Activated CD8-positive, alpha-beta memory T cell treated with anti-CD3 and anti-CD28 coated beads, Interleukin-2, amount 50 U/mL, for 48 hours (primary cell): Measurements from ENCODE around the gene ABCC4.

Experiments
- DNase-seq: peaks from one replicate; pipeline ENCODE4 v3.0.0-alpha.2; 2020

ABCC4 gene

DNA sequence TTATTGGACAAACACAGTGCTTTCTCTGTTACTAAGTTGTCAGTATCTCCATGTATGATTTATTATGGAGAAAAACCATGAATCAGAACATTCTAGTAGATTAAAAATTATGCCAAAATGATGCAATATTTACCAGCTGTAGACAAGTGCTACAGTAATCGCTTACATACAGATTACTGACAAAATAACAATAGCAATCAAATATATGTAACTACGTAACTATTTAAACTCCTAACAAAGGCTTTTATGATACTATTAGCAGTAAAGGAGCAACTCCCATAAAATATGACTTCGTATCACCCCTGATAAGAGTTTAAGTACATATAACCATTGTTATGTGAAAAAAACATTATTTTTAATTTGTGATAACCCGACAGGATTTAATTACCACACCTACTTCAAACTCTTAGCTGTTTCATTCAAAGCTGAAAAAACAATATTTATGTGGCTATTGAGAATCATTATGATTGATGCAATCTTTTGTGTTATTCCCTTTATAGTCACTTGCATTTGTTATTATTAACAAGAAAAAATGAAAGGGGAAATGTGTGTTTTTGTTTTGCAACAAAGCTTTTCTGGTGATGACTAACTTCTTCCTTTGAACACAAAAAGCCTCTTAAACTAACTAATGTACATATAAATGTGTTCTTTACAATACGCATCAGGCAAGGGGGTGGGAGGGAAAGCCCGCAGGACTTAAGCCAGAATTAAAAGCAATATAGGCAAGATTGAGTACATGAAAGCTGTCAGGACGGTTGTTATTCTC is 147.4 kb downstream of the ABCC4 start:
- no peak for DNase-seq

DNA sequence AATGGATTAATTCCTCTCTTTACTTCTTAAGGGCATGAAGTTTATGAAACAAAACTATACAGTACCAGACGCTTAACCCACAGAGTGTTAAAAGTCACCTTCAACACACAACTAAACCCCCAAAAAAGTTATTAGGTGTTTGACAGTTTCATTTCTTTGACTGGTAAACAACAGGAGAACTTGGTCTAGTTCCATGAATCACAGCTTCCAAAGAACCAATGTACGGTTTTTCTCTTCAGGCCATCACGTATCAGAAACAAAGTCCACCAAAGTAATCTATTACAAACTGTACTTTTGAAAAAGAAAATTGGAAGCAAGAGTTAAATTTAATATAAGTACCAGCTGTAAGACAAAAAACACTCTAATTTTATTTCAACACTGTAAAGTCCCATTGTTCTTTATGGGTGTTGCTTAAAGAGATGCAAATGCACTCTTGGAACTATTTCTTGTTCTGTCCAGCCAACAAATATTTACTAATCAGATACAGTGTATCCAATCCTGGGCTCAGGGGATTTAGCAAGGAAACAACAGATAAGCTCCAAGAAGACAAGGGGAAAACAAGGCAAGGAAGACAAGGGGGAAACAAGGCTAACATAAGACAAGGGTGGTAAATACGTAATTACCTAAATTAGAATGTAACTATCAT is 149.2 kb downstream of the ABCC4 start:
- no peak for DNase-seq

DNA sequence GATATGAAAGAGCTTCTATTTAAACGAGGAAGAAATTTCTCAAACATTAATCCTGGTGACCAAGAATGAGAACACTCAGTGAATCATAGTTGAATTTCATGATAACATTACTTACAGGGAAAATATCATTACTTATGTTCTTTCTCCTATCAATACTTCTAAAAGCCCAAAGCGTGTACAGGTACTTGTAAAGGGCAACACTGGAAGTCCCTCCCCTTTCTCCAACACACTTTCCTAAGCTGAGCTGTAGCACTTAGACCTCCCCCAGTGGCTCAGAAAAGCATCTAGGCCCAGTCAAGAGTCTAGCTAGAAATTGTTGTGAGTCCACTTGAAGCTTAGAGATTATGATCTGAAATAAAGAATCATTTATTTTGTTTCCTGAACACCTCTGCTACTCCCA is 150.7 kb downstream of the ABCC4 start:
- DNase-seq: no peak

DNA sequence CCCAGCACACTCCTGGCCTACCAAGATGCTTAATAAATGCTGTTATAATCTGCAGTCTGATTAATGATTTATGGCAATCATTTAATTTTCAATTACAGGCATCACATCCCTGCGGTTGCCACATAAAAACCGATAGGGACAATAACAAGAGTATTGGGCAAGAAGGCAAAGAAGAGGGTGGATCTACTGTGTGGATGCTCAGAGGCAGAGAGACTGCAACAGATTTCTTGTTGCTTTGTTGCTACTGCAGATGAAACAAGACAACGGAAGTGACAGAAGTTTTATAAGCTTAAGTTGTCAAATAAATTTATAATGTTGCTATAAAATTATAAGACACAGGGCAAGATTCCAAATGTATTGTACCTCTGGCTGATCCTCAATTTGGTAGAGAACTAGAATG is 154.8 kb downstream of the ABCC4 start:
- DNase-seq: no peak

DNA sequence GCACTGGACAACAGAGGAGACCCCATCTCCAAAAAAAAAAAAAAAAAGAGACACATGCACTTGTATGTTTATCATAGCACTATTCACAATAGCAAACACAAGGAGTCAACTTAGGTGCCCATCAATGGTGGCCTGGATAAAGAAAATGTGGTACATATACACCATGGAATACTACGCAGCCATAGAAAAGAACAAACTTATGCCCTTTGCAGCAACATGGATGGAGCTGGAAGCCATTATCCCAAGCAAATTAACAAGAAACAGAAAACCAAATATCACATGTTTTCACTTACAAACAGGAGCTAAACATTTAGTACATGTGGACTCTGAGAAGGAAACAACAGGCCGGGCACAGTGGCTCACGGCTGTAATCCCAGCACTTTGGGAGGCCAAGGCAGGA is 155.7 kb downstream of the ABCC4 start:
- DNase-seq: no peak

DNA sequence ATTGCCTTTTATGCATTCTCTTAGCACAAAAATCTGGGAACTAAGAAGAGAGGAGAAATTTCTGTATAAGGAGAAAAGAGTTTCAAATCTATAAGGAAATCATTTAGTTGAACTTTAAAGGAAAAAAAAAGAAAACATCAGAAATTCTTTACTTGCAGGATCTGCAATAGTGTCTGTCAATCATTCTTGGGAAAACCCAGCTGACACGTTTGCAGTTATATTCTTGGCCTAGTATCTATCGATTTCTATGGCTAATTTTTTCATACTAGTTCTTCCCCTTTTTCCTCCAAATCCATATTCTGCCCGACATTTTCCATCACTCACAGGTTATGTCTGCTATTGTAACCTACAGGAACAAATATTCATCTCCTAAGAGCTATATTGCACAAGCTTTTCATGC is 160.7 kb downstream of the ABCC4 start:
- DNase-seq: no peak

DNA sequence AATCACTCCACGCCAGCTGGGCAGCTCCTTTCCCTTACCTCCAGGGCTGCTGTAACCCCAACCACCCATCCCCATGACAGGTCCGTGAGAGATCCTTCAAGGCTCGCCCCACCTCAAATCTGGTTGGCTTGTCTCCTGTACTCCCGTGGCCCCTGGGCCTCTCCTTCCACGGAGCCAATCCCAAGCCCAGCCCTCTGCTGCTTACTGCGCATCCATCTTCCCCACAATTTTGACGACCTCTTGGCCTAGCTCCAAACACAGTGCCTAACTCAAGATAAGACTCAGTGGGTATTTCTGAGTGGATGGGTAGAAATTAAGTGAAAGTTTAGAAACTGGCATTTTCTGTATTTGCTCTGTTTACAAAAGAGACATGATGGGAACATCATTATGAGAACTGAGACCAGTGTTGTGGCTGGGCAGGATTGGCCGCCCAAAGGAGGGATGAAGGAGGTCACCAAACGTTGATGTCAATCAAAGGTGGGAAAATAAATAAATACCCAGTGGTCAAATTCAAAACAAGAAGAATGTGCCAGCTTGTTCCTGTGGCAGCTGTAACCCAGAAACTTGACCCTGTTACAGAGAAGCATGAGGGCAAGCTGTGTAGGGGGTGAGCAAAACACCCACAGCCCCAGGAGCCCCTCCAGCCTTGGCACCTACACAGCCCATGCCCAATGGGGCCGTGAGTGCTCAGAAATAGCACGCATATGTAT is 162.2 kb downstream of the ABCC4 start:
- DNase-seq: no peak

DNA sequence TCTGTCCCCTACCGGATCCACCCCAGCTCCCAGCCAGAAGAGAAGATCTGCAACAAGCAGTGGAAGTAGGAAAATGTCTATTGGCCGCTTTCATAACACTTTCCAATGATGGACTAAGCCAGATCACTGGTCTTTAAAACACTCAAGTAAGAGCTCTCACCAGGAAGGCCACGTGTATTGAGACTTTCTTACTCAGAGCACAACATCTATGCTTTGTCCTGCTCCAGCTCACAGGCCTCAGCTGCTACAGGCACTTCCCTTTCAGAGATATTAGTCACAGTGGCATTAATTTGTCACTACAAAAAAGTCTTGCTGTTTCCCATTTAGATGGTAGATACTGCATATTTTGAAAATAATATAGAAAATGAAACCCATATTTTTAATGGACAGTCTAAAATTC is 164.2 kb downstream of the ABCC4 start:
- no peak for DNase-seq

DNA sequence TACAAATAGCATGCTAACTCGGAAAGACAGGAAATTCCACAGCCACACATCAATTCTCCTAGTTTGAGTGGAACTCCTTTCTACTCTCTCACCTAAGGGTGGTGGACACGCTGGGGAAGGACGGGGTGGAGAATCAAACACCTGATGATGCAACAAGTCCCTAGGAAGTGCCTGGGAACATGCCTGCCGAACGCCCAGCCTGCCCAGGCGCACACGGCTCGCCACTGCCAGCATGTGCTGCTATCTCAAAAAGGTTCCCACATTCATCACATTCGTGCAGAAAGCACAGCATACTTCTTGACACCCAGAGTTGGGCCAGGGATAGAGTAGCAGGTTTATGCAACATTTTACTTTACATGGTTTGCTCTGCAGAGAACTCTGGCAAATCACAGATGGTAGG is 164.6 kb downstream of the ABCC4 start:
- no peak for DNase-seq

DNA sequence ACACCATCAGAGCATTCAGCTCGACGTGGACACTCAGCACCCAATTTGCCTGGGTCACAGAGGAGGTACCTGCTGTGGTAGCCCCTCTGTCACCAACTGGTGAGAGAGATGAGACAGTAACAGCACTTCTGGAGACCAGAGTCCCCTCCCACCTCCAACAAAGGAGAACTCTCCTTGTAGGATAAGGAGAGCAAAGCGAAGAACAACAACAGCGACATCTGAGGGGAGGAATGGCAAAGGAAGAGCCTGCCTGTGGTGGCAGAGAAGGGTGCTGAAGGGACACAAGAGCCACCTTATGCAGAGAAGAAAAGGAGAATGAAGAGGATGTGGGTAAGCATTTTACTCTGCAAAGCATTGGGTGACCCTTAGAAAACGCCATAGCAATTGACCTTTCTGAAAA is 167.8 kb downstream of the ABCC4 start:
- no peak for DNase-seq

DNA sequence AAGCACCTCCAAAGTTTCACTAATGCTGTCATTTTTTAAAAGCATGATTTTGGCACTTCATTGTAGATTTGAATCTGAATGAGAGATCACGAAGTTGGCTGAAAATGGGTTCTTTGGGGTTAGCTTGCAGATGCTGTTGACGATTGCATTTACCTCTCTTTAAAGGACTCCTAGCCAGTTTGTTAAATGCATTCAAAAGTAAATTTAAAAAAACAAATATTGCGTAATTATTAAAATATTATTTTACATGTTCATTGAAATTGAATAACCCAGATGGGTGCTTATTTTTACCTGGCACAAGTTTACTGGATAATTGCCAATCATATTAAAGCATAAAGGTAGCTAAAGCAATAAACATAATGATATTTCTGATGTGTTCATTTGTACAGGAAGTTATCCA is 172.2 kb downstream of the ABCC4 start:
- no peak for DNase-seq

DNA sequence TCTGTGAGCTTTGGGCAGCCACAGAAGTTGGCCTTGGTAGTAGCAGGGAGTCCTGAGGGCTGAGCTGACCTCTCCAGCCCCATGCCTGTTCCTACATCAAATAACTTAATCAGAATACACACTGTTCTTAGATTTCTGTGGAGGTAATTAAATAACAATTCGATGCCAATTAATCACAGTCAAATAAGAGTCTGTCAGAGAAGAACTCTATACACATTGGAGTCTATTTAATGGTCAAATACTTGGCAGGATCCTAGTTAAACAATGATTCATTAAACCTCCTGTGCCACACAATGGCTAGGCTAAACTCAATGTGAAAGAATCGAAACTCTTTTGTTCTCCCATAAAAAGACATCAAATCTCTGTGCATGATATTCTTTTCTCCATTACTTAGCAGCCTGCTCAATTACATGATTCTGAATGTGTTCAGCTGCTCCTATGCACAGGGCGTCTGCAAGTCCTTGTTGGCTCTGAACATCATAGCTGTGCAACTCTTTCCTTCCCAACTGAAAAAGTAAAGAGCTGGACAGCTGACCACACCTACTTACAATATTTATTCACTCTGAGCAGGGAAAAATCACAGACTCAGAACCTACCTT is 173.1 kb downstream of the ABCC4 start:
- DNase-seq: no peak

DNA sequence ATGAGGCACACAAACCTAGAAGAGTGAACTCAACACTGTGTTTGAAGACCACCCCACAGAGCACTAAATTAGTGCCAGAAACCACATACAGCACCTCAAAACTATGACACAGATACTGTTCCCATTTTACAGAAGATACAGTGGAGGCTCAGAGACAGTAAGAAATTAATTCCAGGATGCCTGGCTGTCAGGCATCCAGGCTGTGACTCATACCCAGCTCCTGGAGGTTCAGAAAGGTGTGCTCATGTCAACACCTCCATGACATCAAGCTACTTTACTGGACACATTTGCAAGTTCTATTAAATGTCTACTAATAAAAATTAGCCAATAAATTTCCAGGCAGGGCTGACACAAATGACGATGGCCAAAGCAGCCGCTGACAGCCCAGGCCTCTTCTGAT is 176.3 kb downstream of the ABCC4 start:
- DNase-seq: no peak

DNA sequence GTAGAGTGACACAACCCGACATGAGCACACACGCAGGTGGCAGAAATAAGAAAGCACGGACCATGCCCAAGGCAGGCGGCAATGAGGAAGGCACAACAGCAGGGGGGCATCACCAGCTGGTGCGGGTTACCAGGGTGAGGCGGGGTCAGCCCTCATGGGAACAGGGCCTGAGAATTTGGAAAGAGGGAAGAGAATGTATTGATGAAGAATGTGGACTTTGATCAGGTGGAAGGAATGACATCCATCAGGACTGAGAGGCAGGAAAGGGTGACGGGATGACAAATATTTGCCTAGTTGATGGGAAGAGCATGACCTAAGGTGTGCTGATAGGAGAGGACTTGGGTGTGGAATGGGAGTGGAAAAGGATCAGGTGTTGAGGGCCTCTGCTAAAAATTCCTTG is 177.5 kb downstream of the ABCC4 start:
- DNase-seq: no peak

DNA sequence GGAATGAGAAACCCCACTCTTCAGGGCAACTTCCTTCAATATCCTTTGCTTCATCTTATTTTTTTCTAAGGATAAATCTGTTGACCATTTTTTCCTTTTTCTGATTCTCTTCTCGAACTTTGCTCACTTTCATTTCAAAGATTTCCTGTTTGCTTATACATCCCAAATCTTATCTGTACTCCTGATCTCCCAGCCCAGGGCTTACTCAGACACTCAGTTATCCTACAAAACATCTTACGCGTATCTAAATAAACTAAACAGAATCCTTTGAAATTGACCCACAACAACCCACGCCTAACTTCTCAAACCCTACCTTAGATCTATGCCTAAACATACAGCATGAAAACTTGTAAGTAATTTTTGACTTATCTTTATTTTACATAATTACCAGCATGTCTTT is 179.2 kb downstream of the ABCC4 start:
- DNase-seq: no peak

DNA sequence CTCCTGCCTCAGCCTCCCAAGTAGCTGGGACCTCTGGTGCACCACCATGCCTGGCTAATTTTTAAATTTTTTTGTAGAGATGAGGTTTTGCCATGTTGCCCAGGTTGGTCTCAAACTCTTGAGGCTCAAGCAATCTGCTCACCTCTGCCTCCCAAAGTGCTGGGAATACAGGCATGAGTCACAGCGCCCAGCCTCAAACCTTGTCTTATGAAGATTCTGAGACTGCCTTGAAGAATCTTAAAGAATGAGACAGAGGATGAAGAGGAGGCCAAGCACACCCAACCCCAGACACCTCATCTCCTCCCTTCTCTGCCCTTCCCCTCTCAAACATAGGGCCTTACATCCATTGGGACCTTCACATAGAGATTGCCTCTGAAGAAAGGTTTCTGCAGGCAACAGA is 179.7 kb downstream of the ABCC4 start:
- DNase-seq: no peak

DNA sequence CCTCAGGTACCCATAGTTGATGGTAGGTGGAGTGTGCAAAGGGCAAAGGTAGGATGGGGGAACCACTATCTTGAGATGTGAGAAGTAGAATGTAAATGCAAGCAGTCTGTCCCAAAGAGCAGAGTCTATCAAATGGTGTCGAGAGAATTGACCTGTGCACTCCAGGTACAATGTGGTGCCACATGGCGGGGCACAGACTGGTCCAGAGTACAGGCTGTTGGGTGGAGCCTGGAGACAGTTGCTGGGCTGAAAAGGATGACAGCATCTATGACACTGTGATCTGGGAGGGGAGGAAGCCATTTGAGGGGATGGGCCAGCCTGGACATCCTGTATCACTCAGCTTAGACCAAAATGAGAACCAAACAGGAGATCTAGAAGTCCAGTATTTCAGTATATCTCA is 180.6 kb downstream of the ABCC4 start:
- DNase-seq: no peak

DNA sequence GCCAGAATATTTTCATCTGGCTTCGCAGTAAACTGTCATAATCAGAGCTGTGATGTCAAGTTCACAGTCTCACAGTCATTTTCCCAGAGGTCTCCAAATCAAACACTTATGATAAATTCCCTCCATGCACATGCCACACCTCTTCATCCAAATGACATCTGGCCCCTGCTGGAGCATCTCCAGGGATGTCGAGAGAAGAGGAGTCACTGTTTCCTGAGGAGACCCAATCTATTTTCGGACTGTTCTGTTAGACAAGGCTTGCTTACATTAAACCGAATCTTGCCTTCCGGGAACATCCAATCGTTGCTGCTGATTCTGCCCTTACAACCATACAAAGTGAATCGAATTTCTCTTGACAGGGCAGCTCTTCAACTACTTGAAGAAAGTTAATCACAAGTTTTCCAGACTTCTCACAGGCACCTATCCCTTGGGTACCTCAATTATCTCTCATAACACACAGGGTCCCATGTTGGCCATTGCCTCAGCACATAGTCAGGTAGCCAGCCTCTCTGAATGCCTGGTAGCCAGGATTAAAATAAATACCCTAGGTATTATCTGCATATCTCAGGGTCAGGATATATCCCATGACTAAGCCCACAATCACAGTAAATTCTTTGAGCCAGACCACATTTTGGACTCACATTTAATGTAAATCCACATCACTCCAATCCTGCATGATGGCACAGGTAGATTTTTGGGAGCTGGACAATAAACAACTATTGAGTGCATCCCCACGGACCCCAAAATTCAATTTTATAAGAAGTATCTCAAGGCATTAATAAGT is 182.5 kb downstream of the ABCC4 start:
- no peak for DNase-seq

DNA sequence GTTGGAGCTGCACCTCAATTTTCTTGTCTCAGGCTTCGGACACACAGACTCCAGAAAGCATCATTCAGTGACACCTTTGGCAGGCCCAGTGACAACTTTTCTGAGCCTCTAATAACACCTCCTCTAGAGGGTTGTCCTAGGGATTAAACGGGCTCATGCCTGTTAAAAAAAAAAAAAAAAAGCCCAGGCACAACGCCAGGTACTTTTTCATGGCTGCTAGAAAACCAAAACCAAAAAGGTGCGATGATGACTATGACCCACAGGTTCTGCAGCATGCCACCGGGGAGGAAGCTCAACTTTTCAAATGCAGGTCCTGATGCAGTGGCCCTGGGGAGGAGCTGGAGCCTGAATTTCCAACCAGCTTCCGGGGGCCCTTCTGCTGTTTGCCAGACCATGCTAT is 184.2 kb downstream of the ABCC4 start:
- no peak for DNase-seq

DNA sequence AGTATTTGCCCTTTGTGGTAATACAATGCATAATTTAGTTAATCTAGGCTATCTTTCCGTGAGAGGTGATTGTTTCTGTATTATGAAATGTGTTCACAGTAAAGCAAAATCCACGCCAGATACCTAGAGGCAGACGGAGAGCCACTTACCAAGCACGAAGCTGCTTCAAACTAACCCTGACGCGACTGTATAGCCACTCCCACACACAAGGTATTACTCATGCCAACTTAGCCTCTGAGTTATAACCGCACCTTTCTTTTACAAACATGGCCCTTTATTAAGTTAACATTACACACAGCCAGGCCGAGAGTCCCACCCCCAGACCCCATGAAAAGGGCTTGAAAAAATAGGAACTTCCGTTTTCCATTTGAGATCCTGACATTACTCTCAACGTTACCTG is 185.7 kb downstream of the ABCC4 start:
- DNase-seq: no peak

DNA sequence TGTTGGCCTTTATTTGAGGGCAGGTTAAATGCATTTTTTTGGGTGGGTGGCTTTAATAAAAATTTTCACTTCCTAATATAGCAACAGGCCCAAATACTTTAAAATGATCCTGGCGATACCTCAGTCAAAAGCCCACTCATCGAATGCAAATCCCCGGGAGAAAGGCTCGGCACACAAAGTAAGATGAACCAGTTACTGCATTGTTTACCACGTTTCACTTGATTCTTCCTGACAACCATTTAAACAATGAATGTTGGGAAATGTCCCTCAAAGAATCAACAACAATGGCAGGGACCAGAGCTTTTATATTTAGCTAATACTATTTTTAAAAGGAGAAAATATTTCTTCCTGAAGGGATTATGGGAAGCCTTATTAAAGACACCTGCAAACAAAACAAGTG is 187.7 kb downstream of the ABCC4 start:
- no peak for DNase-seq

DNA sequence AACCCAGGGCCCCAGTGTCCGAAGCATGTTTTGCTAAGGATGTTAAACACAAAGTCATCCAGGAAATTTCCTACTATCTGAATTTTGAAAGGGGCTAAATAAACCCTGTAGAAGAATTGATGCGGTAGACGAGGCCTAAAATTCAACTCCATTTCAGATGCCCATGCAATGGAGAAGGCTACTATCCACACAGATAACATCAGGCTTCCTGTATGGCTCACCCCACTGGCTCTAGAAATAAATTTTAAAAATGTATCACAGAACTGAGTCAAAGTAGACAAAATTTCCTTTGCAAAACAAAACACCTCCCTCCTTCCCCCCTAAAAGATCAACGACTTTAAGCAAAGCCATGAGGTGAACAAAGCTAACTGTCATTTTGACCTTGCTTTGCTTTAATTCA is 188.4 kb downstream of the ABCC4 start:
- DNase-seq: no peak

DNA sequence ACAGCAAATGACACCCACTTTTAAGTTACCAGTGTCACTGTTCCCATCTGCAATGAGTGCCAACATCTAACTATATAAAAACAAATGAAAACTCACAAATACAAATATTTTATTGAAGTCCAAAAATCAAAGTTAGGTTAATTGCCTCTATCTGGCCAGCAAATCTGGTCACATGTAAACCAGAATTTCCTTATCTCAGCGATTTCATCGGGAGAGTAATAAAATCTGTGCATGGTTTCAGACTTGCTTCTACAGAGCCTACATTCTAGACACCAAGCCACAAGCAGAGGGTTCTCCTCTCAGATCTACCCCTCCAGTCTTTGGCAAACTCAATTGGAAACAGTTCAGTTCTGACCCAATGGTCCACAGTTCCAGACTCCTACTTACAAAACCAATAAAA is 189.6 kb downstream of the ABCC4 start:
- DNase-seq: no peak
